Measurements from ENCODE around the gene UGT1A6.

DNA sequence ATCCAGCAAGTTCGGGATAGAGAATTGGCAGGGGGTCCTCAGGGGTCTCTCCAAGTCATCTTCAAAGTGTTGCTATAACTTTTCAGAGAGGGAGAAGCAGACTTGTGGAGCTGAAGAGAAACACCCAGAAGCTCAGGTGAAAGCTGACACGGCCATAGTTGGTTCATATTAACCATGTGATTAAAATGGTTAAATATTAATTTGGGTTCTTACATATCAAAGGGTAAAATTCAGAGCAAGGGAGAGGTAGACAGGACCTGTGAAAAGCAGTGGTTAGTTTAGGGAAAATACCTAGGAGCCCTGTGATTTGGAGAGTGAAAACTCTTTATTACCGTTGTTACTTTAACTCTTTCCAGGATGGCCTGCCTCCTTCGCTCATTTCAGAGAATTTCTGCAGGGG, at the start of gene UGT1A6:
- TF ChIP-seq CTCF (conservative IDR thresholded peaks at IDR 0.05): no peak
- TF ChIP-seq EZH2 (IDR thresholded peaks at IDR 0.05; ENCODE audit: low read depth): no peak
